Measurements from ENCODE around the gene PLCB1.

The PLCB1 gene

GRCh38 chr20:8519887-8520286 is 387.8 kb downstream of the PLCB1 start:
- Histone ChIP-seq H3K79me2 (ENCODE audit: insufficient read depth, low read length) (no peaks in the 10 kb centered on the region), H3K9ac (ENCODE audit: low read depth, low read length, poor library complexity, severe bottlenecking) (no peak overlapping the region), H3K9me3 (ENCODE audit: insufficient read depth, low read depth, low read length) (no peaks in the 10 kb centered on the region), H3K4me1 (ENCODE audit: insufficient read depth, low read length, poor library complexity, severe bottlenecking) (peaks cover 5% of the 10 kb centered on the region), H2AFZ (ENCODE audit: low read length) (no peak overlapping the region), H4K20me1 (ENCODE audit: insufficient read depth, low read length, poor library complexity, severe bottlenecking) (no peaks in the 10 kb centered on the region), H3K9me2 (replicated peaks; ENCODE audit: low read depth, low read length) (no peaks in the 10 kb centered on the region), H3K4me3 (ENCODE audit: low read length, poor library complexity, severe bottlenecking) (no peak overlapping the region), H3K36me3 (ENCODE audit: insufficient read depth, low read length) (no peaks in the 10 kb centered on the region), H3K27me3 (ENCODE audit: insufficient read depth, low read length, poor library complexity, severe bottlenecking) (no peaks in the 10 kb centered on the region), H3K4me2 (ENCODE audit: low read depth, low read length, poor library complexity, severe bottlenecking) (no peak overlapping the region), H3F3A (ENCODE audit: low read depth) (no peaks in the 10 kb centered on the region)
- TF ChIP-seq CTCF (conservative IDR thresholded peaks at IDR 0.05; ENCODE audit: low read length) (no peak), EZH2phosphoT487 (IDR thresholded peaks at IDR 0.05; ENCODE audit: borderline replicate concordance) (no peak)

- TF ChIP-seq EZH2phosphoT487 (IDR thresholded peaks at IDR 0.05; ENCODE audit: borderline replicate concordance) (no peak), CTCF (conservative IDR thresholded peaks at IDR 0.05; ENCODE audit: low read length) (no peak)
- no peaks in the 10 kb centered on the region for H3K9me3 ChIP-seq (ENCODE audit: insufficient read depth, low read depth, low read length)
- H3K27me3 ChIP-seq (ENCODE audit: insufficient read depth, low read length, poor library complexity, severe bottlenecking), result no peaks in the 10 kb centered on the region
- H3K36me3 ChIP-seq (ENCODE audit: insufficient read depth, low read length), result no peaks in the 10 kb centered on the region
- H2AFZ ChIP-seq (ENCODE audit: low read length), result no peak overlapping the region
- peaks cover 5% of the 10 kb centered on the region for H3K4me1 ChIP-seq (ENCODE audit: insufficient read depth, low read length, poor library complexity, severe bottlenecking)
- no peaks in the 10 kb centered on the region for H4K20me1 ChIP-seq (ENCODE audit: insufficient read depth, low read length, poor library complexity, severe bottlenecking)
- no peaks in the 10 kb centered on the region for H3K79me2 ChIP-seq (ENCODE audit: insufficient read depth, low read length)
- no peaks in the 10 kb centered on the region for H3F3A ChIP-seq (ENCODE audit: low read depth)
- no peaks in the 10 kb centered on the region for H3K9me2 ChIP-seq (replicated peaks; ENCODE audit: low read depth, low read length)
- no peak overlapping the region for H3K4me2 ChIP-seq (ENCODE audit: low read depth, low read length, poor library complexity, severe bottlenecking)
- no peak overlapping the region for H3K4me3 ChIP-seq (ENCODE audit: low read length, poor library complexity, severe bottlenecking)
- H3K9ac ChIP-seq (ENCODE audit: low read depth, low read length, poor library complexity, severe bottlenecking), result no peak overlapping the region
Observed at GRCh38 chr20:8522168-8522567, 390.1 kb downstream of the PLCB1 start.

- Histone ChIP-seq H3K4me1 (ENCODE audit: insufficient read depth, low read length, poor library complexity, severe bottlenecking) (peaks cover 15% of the 10 kb centered on the region), H3K79me2 (ENCODE audit: insufficient read depth, low read length) (no peaks in the 10 kb centered on the region), H3K9me2 (replicated peaks; ENCODE audit: low read depth, low read length) (no peaks in the 10 kb centered on the region), H3K9me3 (ENCODE audit: insufficient read depth, low read depth, low read length) (no peaks in the 10 kb centered on the region), H3F3A (ENCODE audit: low read depth) (no peaks in the 10 kb centered on the region), H4K20me1 (ENCODE audit: insufficient read depth, low read length, poor library complexity, severe bottlenecking) (no peaks in the 10 kb centered on the region), H3K4me3 (ENCODE audit: low read length, poor library complexity, severe bottlenecking) (no peak overlapping the region), H3K9ac (ENCODE audit: low read depth, low read length, poor library complexity, severe bottlenecking) (no peak overlapping the region), H3K27me3 (ENCODE audit: insufficient read depth, low read length, poor library complexity, severe bottlenecking) (no peaks in the 10 kb centered on the region), H2AFZ (ENCODE audit: low read length) (no peak overlapping the region), H3K4me2 (ENCODE audit: low read depth, low read length, poor library complexity, severe bottlenecking) (no peak overlapping the region), H3K36me3 (ENCODE audit: insufficient read depth, low read length) (no peaks in the 10 kb centered on the region)
- TF ChIP-seq EZH2phosphoT487 (IDR thresholded peaks at IDR 0.05; ENCODE audit: borderline replicate concordance), result no peak
- TF ChIP-seq CTCF (conservative IDR thresholded peaks at IDR 0.05; ENCODE audit: low read length), result peak; percentile 35
Observed at GRCh38 chr20:8523684-8524083, 391.6 kb downstream of the PLCB1 start.
